Measurements from ENCODE around the gene C2CD3.

DNA sequence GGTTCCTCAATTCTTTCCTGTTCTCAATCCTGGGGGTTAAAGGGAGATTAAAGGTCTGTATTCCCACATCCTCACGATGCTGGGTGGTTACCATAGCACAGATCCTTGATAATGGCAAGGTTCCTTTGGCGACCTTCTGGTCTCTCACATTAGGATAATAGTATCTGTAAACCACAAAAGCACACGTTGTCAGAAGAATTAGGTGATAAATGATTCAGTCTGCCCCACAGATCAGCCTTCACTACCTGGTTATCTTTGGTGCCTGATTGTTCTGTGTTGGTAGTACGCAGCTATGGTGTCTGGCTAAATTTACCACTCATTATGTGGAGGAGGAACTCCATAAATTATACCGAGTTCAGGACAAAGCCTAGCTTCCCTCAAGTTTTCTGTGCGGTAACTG, 78.4 kb downstream of the C2CD3 start:
- TF ChIP-seq, protein P1, sequence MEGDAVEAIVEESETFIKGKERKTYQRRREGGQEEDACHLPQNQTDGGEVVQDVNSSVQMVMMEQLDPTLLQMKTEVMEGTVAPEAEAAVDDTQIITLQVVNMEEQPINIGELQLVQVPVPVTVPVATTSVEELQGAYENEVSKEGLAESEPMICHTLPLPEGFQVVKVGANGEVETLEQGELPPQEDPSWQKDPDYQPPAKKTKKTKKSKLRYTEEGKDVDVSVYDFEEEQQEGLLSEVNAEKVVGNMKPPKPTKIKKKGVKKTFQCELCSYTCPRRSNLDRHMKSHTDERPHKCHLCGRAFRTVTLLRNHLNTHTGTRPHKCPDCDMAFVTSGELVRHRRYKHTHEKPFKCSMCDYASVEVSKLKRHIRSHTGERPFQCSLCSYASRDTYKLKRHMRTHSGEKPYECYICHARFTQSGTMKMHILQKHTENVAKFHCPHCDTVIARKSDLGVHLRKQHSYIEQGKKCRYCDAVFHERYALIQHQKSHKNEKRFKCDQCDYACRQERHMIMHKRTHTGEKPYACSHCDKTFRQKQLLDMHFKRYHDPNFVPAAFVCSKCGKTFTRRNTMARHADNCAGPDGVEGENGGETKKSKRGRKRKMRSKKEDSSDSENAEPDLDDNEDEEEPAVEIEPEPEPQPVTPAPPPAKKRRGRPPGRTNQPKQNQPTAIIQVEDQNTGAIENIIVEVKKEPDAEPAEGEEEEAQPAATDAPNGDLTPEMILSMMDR (IDR thresholded peaks at IDR 0.05) = no peak
- TF ChIP-seq POLR2A (IDR thresholded peaks at IDR 0.05) = no peak

All from body of pancreas (tissue), 4 donors.